GM12878 (cell line): ENCODE data around the gene AP1B1. TPM values are rescaled to one million over a fixed set of nuclear protein-coding genes. Genes with fewer than 3 reads are reported as not detected.

Source experiments
- ATAC-seq: fragments of 200-7000 bp; cut with Tn5 transposase; 3 replicates; pipeline ENCODE4 v1.9.1; 2020; ENCODE audit warnings: mild to moderate bottlenecking, moderate library complexity
- BruUV-seq: library from RNA; stranded (reverse); fragments of 400-500 nt; replicated peaks from 2 replicates; lab custom pipeline; 2021; lab: Mats Ljungman, UMichigan
- CTCF ChIA-PET: fragments of 300-600 bp; sonication (Branson Sonifier 250); formaldehyde crosslinking; extraction: SDS; loops from one replicate; lab custom pipeline; 2021; ENCODE audit warnings: inconsistent platforms; lab: Yijun Ruan, JAX
- POLR2A ChIA-PET: fragments of 350-600 bp; formaldehyde crosslinking; extraction: SDS; loops from one replicate; lab custom pipeline; 2021; ENCODE audit warnings: inconsistent platforms; lab: Charles Lee
- RAD21 ChIA-PET: fragments of 300-600 bp; sonication (Branson Sonifier 250); formaldehyde crosslinking; loops from one replicate; lab custom pipeline; 2023; ENCODE audit warnings: antibody characterized with exemption; ENCODE audit not compliant: unreplicated experiment; lab: Charles Lee
- SMC1A ChIA-PET: fragments of 300-600 bp; sonication (Branson Sonifier 250); formaldehyde crosslinking; loops from one replicate; lab custom pipeline; 2023; ENCODE audit not compliant: unreplicated experiment, uncharacterized antibody; lab: Charles Lee
- DNase-seq: peaks from one replicate; pipeline ENCODE4 v3.0.0-alpha.2; 2011; ENCODE audit warnings: low read depth, low spot score
- FAIRE-seq: peaks from 3 replicates; lab custom pipeline; 2011; peaks lifted over from hg19 to GRCh38; lab: Jason Lieb, UNC
- H2AFZ ChIP-seq: 2 replicates; pipeline ENCODE4 v1.6.0; 2011; ENCODE audit warnings: low read depth, low read length, control low read depth; ENCODE audit not compliant: control insufficient read depth
- H3K27ac ChIP-seq: 2 replicates; pipeline ENCODE4 v1.5.1; 2011; ENCODE audit warnings: control low read depth; ENCODE audit not compliant: control insufficient read depth, insufficient read depth
- H3K27me3 ChIP-seq, 2 experiments: replicated peaks in 1 of 2; 2 replicates each; pipeline versions ENCODE4 v1.6.0 to v1.6.1; 2011; ENCODE audit warnings: low read length in 1 of 2; ENCODE audit not compliant: control insufficient read depth in 2 of 2, insufficient read depth in 2 of 2
- H3K36me3 ChIP-seq, 2 experiments: 2 replicates each; pipeline ENCODE4 v1.5.1; 2011; ENCODE audit warnings: low read length in 1 of 2; ENCODE audit not compliant: control insufficient read depth in 2 of 2, insufficient read depth in 2 of 2
- H3K4me1 ChIP-seq: 2 replicates; pipeline ENCODE4 v1.6.1; 2011; ENCODE audit warnings: mild to moderate bottlenecking, low read length, moderate library complexity, mixed read lengths; ENCODE audit not compliant: control insufficient read depth, insufficient read depth
- H3K4me2 ChIP-seq: 2 replicates; pipeline ENCODE4 v1.6.0; 2011; ENCODE audit warnings: control low read depth; ENCODE audit not compliant: control insufficient read depth, insufficient read depth
- H3K4me3 ChIP-seq: fragments of 200-600 bp; sonication (generic); 2 replicates; pipeline ENCODE4 v1.5.1; 2016
- H3K79me2 ChIP-seq: 2 replicates; pipeline ENCODE4 v1.6.0; 2011; ENCODE audit warnings: low read length; ENCODE audit not compliant: control insufficient read depth, insufficient read depth
- H3K9ac ChIP-seq: 2 replicates; pipeline ENCODE4 v1.8.0; 2011; ENCODE audit warnings: low read length, control low read depth, mixed read lengths; ENCODE audit not compliant: control insufficient read depth, insufficient read depth
- H3K9me3 ChIP-seq: replicated peaks from 3 replicates; pipeline ENCODE4 v1.5.1; 2011; ENCODE audit warnings: mild to moderate bottlenecking, low read length; ENCODE audit not compliant: control insufficient read depth, insufficient read depth
- H4K20me1 ChIP-seq: 2 replicates; pipeline ENCODE4 v1.6.0; 2011; ENCODE audit not compliant: control insufficient read depth, insufficient read depth
- CBX3 ChIP-seq: fragments of 200-600 bp; sonication (generic); IDR thresholded peaks from 2 replicates; pipeline ENCODE4 v1.6.1; 2016; ENCODE audit warnings: low read depth, borderline replicate concordance
- FOS ChIP-seq: IDR thresholded peaks from 3 replicates; pipeline ENCODE4 v1.6.1; 2011; ENCODE audit warnings: borderline replicate concordance; ENCODE audit not compliant: insufficient read length; ENCODE audit errors: extremely low read depth
- HDAC6 ChIP-seq: fragments of 200-600 bp; sonication (generic); IDR thresholded peaks from one replicate; pipeline ENCODE4 v1.8.0; 2017; ENCODE audit warnings: antibody characterized with exemption; ENCODE audit not compliant: unreplicated experiment
- IKZF2 ChIP-seq, 2 experiments: fragments of 450-650 bp; IDR thresholded peaks; 2 replicates each; pipeline ENCODE4 v1.6.1; 2017; ENCODE audit warnings: mild to moderate bottlenecking in 2 of 2, moderate library complexity in 2 of 2
- IRF4 ChIP-seq: IDR thresholded peaks from 2 replicates; pipeline ENCODE4 v1.6.1; 2011; ENCODE audit warnings: low read depth, low read length
- NBN ChIP-seq: fragments of 450-650 bp; IDR thresholded peaks from 2 replicates; pipeline ENCODE4 v1.6.1; 2016
- NR2C1 ChIP-seq: fragments of 450-650 bp; IDR thresholded peaks from 2 replicates; pipeline ENCODE4 v1.6.1; 2017; ENCODE audit warnings: antibody characterized with exemption, mild to moderate bottlenecking, moderate library complexity
- RAD21 ChIP-seq: IDR thresholded peaks from 2 replicates; pipeline ENCODE4 v1.6.1; 2011; ENCODE audit warnings: mild to moderate bottlenecking, low read depth, low read length, moderate library complexity; ENCODE audit not compliant: insufficient read depth
- SIX5 ChIP-seq: IDR thresholded peaks from 2 replicates; pipeline ENCODE4 v1.6.1; 2011; ENCODE audit warnings: mild to moderate bottlenecking, low read depth, low read length, moderate library complexity; ENCODE audit not compliant: severe bottlenecking
- TARDBP ChIP-seq: IDR thresholded peaks from 2 replicates; pipeline ENCODE4 v1.6.1; 2016; ENCODE audit warnings: borderline replicate concordance
- WGBS: methylation state at CpG from one replicate; pipeline ENCODE4 v1.1.6; 2016; ENCODE audit warnings: low lambda C conversion rate; ENCODE audit not compliant: insufficient replicate concordance, insufficient coverage; ENCODE audit errors: missing lambda C conversion rate; 5-methylcytosine and 5-hydroxymethylcytosine counted together
- in situ Hi-C: fragments of 300-500 bp; cut with MboI; formaldehyde crosslinking; loops from 9 replicates; pipeline ENCODE4 v1.14.3; 2018; ENCODE audit warnings: mixed read lengths
- intact Hi-C: fragments of 100-400 bp; cut with micrococcal nuclease; formaldehyde crosslinking; loops from one replicate; pipeline ENCODE4 v1.14.2; 2022; ENCODE audit not compliant: unreplicated experiment
- polyA plus RNA-seq, 11 experiments: library from polyadenylated mRNA; depleted of rRNA in 4 of 11; unstranded in 6 of 11; stranded (reverse) in 5 of 11; fragments of >200 nt; fragmentation: Nextera tagmentation in 4 of 11; fragmentation: Illumina TruSeq in 1 of 11; extraction: Ambion mirVana in 4 of 11; extraction: Trizol in 1 of 11; gene quantifications; 1 replicate in 1 of 11; 2 replicates in 10 of 11; pipeline versions ENCODE4 v1.2.1 to v1.2.3, GENCODE V29; 2011 to 2016; ENCODE audit warnings: inconsistent platforms in 2 of 11, missing spikeins in 2 of 11, low read depth in 1 of 11
- total RNA-seq, 4 experiments: library from RNA; depleted of rRNA in 3 of 4; stranded (reverse); fragments of >200 nt in 3 of 4; fragmentation: Illumina TruSeq in 1 of 4; extraction: Trizol in 1 of 4; gene quantifications; 2 replicates each; pipeline versions ENCODE4 v1.2.1 to v1.2.3, GENCODE V29; 2013 to 2021
- TF ChIP-seq, protein P1 (sequence below): IDR thresholded peaks from 2 replicates; pipeline ENCODE4 v1.6.1; 2011; ENCODE audit warnings: mild to moderate bottlenecking, low read depth, low read length, moderate library complexity; ENCODE audit not compliant: insufficient replicate concordance
- TF ChIP-seq, protein P2 (sequence below): fragments of 450-650 bp; IDR thresholded peaks from 2 replicates; pipeline ENCODE4 v1.6.1; 2018; ENCODE audit warnings: borderline replicate concordance, mild to moderate bottlenecking; ENCODE audit not compliant: partially characterized antibody
- TF ChIP-seq, protein P3 (sequence below): fragments of 450-650 bp; IDR thresholded peaks from 2 replicates; pipeline ENCODE4 v1.6.1; 2017; ENCODE audit warnings: mild to moderate bottlenecking, moderate library complexity
- TF ChIP-seq, protein P4 (sequence below): IDR thresholded peaks from 2 replicates; pipeline ENCODE4 v1.6.1; 2012; ENCODE audit warnings: mild to moderate bottlenecking, low read depth, low read length

Gene AP1B1
- total and polyA plus RNA-seq, 10 of the 15 experiments (the other 5 are each of a cell fraction or from before 2014, with no cell fraction given): 2.1 to 98.6 (median 57.8) TPM

DNA sequence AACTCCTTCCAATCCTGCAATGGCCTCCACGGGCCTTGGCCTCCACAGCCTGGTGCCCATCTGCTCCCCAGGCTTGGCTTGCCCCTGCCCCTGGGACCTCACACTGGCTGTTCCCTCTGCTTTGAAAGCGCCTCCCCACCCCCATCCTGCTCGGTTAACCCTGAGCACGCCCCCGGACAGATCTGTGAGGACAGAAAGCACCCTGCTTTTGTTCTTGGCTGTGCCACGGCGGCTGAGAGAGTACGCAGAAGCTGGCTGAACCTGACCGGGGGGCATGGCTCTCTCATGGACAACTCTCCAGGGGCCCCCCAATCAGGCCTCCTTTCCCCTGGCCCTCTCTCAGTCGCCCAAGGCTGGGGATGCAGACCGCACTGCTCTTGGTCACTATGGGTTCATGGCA, 52.7 kb downstream of the AP1B1 start:
- no peak overlapping the region for H2AFZ ChIP-seq
- in situ Hi-C loops (no loop called here), intact Hi-C loops (no loop called here)
- no peaks in the 10 kb centered on the region for H3K9me3 ChIP-seq
- 93% methylated on average over 9 of the region's 11 CpGs for WGBS
- ATAC-seq (no peak), DNase-seq (no peak), FAIRE-seq (no peak)
- H3K27ac ChIP-seq: no peak overlapping the region
- no peak overlapping the region for H3K4me2 ChIP-seq
- H3K79me2 ChIP-seq: no peaks in the 10 kb centered on the region
- H3K27me3 ChIP-seq: no peaks in the 10 kb centered on the region
- SMC1A ChIA-PET: no interaction called here
- H3K36me3 ChIP-seq: peaks cover 17 to 51% of the 10 kb centered on the region in 2 experiments
- POLR2A ChIA-PET: no interaction called here
- H4K20me1 ChIP-seq: no peaks in the 10 kb centered on the region
- H3K4me3 ChIP-seq: no peak overlapping the region
- H3K4me1 ChIP-seq: no peaks in the 10 kb centered on the region
- no peak overlapping the region for H3K9ac ChIP-seq
- no TSS peak for BruUV-seq
- CTCF ChIA-PET: no interaction called here
- RAD21 ChIA-PET: no interaction called here
- TF ChIP-seq RAD21 (no peak), TARDBP (no peak), NR2C1 (no peak), IRF4 (no peak), SIX5 (no peak), FOS (no peak), NBN (no peak), CBX3 (no peak), IKZF2 (IDR thresholded peaks at IDR 0.05) (no peak), HDAC6 (no peak)
- TF ChIP-seq, protein P1, sequence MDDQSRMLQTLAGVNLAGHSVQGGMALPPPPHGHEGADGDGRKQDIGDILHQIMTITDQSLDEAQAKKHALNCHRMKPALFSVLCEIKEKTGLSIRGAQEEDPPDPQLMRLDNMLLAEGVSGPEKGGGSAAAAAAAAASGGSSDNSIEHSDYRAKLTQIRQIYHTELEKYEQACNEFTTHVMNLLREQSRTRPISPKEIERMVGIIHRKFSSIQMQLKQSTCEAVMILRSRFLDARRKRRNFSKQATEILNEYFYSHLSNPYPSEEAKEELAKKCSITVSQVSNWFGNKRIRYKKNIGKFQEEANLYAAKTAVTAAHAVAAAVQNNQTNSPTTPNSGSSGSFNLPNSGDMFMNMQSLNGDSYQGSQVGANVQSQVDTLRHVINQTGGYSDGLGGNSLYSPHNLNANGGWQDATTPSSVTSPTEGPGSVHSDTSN: no peak
- TF ChIP-seq, protein P2, sequence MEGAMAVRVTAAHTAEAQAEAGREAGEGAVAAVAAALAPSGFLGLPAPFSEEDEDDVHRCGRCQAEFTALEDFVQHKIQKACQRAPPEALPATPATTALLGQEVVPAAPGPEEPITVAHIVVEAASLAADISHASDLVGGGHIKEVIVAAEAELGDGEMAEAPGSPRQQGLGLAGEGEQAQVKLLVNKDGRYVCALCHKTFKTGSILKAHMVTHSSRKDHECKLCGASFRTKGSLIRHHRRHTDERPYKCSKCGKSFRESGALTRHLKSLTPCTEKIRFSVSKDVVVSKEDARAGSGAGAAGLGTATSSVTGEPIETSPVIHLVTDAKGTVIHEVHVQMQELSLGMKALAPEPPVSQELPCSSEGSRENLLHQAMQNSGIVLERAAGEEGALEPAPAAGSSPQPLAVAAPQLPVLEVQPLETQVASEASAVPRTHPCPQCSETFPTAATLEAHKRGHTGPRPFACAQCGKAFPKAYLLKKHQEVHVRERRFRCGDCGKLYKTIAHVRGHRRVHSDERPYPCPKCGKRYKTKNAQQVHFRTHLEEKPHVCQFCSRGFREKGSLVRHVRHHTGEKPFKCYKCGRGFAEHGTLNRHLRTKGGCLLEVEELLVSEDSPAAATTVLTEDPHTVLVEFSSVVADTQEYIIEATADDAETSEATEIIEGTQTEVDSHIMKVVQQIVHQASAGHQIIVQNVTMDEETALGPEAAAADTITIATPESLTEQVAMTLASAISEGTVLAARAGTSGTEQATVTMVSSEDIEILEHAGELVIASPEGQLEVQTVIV: no peak
- TF ChIP-seq, protein P3, sequence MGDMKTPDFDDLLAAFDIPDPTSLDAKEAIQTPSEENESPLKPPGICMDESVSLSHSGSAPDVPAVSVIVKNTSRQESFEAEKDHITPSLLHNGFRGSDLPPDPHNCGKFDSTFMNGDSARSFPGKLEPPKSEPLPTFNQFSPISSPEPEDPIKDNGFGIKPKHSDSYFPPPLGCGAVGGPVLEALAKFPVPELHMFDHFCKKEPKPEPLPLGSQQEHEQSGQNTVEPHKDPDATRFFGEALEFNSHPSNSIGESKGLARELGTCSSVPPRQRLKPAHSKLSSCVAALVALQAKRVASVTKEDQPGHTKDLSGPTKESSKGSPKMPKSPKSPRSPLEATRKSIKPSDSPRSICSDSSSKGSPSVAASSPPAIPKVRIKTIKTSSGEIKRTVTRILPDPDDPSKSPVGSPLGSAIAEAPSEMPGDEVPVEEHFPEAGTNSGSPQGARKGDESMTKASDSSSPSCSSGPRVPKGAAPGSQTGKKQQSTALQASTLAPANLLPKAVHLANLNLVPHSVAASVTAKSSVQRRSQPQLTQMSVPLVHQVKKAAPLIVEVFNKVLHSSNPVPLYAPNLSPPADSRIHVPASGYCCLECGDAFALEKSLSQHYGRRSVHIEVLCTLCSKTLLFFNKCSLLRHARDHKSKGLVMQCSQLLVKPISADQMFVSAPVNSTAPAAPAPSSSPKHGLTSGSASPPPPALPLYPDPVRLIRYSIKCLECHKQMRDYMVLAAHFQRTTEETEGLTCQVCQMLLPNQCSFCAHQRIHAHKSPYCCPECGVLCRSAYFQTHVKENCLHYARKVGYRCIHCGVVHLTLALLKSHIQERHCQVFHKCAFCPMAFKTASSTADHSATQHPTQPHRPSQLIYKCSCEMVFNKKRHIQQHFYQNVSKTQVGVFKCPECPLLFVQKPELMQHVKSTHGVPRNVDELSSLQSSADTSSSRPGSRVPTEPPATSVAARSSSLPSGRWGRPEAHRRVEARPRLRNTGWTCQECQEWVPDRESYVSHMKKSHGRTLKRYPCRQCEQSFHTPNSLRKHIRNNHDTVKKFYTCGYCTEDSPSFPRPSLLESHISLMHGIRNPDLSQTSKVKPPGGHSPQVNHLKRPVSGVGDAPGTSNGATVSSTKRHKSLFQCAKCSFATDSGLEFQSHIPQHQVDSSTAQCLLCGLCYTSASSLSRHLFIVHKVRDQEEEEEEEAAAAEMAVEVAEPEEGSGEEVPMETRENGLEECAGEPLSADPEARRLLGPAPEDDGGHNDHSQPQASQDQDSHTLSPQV: no peak
- TF ChIP-seq, protein P4, sequence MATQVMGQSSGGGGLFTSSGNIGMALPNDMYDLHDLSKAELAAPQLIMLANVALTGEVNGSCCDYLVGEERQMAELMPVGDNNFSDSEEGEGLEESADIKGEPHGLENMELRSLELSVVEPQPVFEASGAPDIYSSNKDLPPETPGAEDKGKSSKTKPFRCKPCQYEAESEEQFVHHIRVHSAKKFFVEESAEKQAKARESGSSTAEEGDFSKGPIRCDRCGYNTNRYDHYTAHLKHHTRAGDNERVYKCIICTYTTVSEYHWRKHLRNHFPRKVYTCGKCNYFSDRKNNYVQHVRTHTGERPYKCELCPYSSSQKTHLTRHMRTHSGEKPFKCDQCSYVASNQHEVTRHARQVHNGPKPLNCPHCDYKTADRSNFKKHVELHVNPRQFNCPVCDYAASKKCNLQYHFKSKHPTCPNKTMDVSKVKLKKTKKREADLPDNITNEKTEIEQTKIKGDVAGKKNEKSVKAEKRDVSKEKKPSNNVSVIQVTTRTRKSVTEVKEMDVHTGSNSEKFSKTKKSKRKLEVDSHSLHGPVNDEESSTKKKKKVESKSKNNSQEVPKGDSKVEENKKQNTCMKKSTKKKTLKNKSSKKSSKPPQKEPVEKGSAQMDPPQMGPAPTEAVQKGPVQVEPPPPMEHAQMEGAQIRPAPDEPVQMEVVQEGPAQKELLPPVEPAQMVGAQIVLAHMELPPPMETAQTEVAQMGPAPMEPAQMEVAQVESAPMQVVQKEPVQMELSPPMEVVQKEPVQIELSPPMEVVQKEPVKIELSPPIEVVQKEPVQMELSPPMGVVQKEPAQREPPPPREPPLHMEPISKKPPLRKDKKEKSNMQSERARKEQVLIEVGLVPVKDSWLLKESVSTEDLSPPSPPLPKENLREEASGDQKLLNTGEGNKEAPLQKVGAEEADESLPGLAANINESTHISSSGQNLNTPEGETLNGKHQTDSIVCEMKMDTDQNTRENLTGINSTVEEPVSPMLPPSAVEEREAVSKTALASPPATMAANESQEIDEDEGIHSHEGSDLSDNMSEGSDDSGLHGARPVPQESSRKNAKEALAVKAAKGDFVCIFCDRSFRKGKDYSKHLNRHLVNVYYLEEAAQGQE: no peak
